ENCODE results near the gene TPP2. TPM values are rescaled to one million over a fixed set of nuclear protein-coding genes. Genes with fewer than 3 reads are reported as not detected.

The TPP2 gene
- total RNA-seq, 1 donor from 2014 or later, result 37.6 TPM

DNA sequence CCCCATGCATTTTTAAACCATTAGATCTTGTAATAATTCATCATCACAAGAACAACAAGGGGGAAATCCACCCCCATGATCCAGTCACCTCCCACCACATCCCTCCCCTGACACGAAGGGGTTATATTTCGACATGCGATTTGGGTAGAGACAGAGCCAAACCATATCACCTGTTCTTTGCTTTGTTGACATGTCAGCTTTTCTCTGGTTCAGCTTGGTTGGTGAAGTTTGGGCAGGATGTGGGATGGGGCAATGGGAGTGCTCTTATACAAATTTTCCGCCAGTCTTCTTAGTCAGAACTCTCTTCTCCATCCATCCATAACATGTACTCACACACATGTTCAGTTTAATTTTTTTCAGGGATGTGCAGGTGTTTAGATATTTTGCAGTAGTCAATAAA is 12.9 kb downstream of the TPP2 start:
- Histone ChIP-seq H3K79me2 (ENCODE audit: insufficient read depth, low read length) (peaks cover 60% of the 10 kb centered on the region), H3K27me3 (ENCODE audit: insufficient read depth, low read length) (no peaks in the 10 kb centered on the region), H3K9me3 (ENCODE audit: insufficient read depth, low read depth, low read length) (no peaks in the 10 kb centered on the region), H4K20me1 (ENCODE audit: insufficient read depth, low read length) (peaks cover 42% of the 10 kb centered on the region), H3K9ac (ENCODE audit: low read length) (no peak overlapping the region), H2AFZ (ENCODE audit: low read depth, low read length) (no peak overlapping the region), H3K4me2 (ENCODE audit: low read length) (no peak overlapping the region), H3K4me3 (ENCODE audit: insufficient read depth, low read depth, low read length) (no peak overlapping the region), H3K27ac (ENCODE audit: low read depth, low read length) (no peak overlapping the region), H3K36me3 (ENCODE audit: insufficient read depth, low read length) (peaks cover 14% of the 10 kb centered on the region), H3K4me1 (ENCODE audit: insufficient read depth, low read length) (no peaks in the 10 kb centered on the region)
- Mint-ChIP-seq H3K27ac (ENCODE audit: unreplicated experiment) (no peak overlapping the region), H3K36me3 (ENCODE audit: low read depth, unreplicated experiment) (peaks cover 11% of the 10 kb centered on the region), H3K27me3 (ENCODE audit: low read depth, unreplicated experiment) (no peaks in the 10 kb centered on the region), H3K4me3 (ENCODE audit: unreplicated experiment) (no peak overlapping the region), H3K9me3 (ENCODE audit: unreplicated experiment) (no peaks in the 10 kb centered on the region), H3K4me1 (ENCODE audit: low read depth, unreplicated experiment) (peaks cover 3% of the 10 kb centered on the region)
- TF ChIP-seq, protein P1, sequence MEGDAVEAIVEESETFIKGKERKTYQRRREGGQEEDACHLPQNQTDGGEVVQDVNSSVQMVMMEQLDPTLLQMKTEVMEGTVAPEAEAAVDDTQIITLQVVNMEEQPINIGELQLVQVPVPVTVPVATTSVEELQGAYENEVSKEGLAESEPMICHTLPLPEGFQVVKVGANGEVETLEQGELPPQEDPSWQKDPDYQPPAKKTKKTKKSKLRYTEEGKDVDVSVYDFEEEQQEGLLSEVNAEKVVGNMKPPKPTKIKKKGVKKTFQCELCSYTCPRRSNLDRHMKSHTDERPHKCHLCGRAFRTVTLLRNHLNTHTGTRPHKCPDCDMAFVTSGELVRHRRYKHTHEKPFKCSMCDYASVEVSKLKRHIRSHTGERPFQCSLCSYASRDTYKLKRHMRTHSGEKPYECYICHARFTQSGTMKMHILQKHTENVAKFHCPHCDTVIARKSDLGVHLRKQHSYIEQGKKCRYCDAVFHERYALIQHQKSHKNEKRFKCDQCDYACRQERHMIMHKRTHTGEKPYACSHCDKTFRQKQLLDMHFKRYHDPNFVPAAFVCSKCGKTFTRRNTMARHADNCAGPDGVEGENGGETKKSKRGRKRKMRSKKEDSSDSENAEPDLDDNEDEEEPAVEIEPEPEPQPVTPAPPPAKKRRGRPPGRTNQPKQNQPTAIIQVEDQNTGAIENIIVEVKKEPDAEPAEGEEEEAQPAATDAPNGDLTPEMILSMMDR (IDR thresholded peaks at IDR 0.05; ENCODE audit: insufficient read depth, low read depth, low read length), result no peak
- no peak for TF ChIP-seq EZH2 (IDR thresholded peaks at IDR 0.05; ENCODE audit: insufficient read depth, low read length)
- FAIRE-seq (no peak), DNase-seq (ENCODE audit: low read depth) (no peak)

DNA sequence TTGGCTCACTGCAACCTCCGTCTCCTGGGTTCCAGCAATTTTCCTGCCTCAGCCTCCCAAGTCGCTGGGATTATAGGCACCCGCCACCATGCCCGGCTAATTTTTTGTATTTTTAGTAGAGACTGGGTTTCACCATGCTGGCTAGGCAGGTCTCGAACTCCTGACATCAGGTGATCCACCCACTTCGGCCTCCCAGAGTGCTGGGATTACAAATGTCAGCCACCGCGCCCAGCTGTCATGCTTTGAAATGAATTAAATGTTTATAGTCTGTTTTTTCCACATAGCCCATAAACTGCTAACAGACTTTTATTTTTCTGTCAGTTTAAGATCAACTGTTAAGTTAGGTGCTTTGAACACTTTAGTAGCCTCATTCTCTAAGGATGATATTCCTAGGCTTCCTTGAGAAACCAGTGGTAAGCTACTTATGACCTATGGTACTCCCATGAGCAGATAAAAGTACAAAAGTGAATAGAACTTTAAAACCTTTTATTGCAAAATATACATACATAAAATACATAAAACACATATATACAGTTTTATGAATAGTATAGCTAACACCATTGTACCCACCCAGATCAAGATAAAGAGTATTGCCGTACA is 13.6 kb downstream of the TPP2 start:
- TF ChIP-seq EZH2 (IDR thresholded peaks at IDR 0.05; ENCODE audit: insufficient read depth, low read length), result no peak
- TF ChIP-seq, protein P1 (IDR thresholded peaks at IDR 0.05; ENCODE audit: insufficient read depth, low read depth, low read length), result no peak
- peaks cover 35% of the 10 kb centered on the region for H4K20me1 ChIP-seq (ENCODE audit: insufficient read depth, low read length)
- H3K27me3 ChIP-seq (ENCODE audit: insufficient read depth, low read length), result no peaks in the 10 kb centered on the region
- H3K4me1 ChIP-seq (ENCODE audit: insufficient read depth, low read length), result no peaks in the 10 kb centered on the region
- FAIRE-seq (no peak), DNase-seq (ENCODE audit: low read depth) (no peak)
- no peak overlapping the region for H3K27ac Mint-ChIP-seq (ENCODE audit: unreplicated experiment)
- no peaks in the 10 kb centered on the region for H3K9me3 ChIP-seq (ENCODE audit: insufficient read depth, low read depth, low read length)
- H3K4me3 Mint-ChIP-seq (ENCODE audit: unreplicated experiment), result no peak overlapping the region
- no peaks in the 10 kb centered on the region for H3K27me3 Mint-ChIP-seq (ENCODE audit: low read depth, unreplicated experiment)
- no peak overlapping the region for H3K9ac ChIP-seq (ENCODE audit: low read length)
- no peak overlapping the region for H3K4me3 ChIP-seq (ENCODE audit: insufficient read depth, low read depth, low read length)
- H3K9me3 Mint-ChIP-seq (ENCODE audit: unreplicated experiment), result no peaks in the 10 kb centered on the region
- no peak overlapping the region for H2AFZ ChIP-seq (ENCODE audit: low read depth, low read length)
- peaks cover 8% of the 10 kb centered on the region for H3K36me3 ChIP-seq (ENCODE audit: insufficient read depth, low read length)
- H3K79me2 ChIP-seq (ENCODE audit: insufficient read depth, low read length), result peaks cover 55% of the 10 kb centered on the region
- H3K4me1 Mint-ChIP-seq (ENCODE audit: low read depth, unreplicated experiment), result peaks cover 3% of the 10 kb centered on the region
- H3K27ac ChIP-seq (ENCODE audit: low read depth, low read length), result no peak overlapping the region
- H3K36me3 Mint-ChIP-seq (ENCODE audit: low read depth, unreplicated experiment), result peaks cover 6% of the 10 kb centered on the region
- H3K4me2 ChIP-seq (ENCODE audit: low read length), result no peak overlapping the region

DNA sequence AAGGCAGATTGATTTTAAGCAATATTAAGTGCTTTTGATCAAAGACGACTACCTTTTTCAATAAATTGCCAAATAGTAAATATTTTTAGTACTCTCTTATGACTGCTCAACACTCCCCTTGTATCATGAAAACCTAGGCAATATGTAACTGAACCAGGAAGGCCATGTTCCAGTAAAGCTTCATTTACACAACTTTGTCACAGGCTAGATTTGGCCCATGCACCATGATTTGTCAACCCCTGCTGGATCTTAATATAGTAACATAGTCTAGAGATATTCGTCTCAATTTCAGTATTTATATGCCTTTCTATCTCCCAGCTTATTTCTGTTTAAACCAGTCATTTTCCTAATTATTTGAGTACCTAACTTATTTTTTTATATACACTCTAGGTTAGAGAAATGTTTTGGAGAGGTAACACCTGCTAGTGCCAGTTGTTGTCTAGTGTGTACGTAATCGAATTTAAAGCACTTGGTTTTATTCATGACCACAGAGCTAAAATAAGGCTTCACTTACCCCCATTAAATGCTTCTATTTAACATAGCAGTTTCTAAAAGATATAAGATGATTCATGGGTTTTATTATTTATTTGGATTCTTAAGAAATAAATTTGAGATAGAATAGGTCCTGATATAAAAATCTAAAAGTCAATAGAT is 21.0 kb downstream of the TPP2 start:
- DNase-seq (ENCODE audit: low read depth), result no peak
- H3K79me2 ChIP-seq (ENCODE audit: insufficient read depth, low read length), result peaks cover 8% of the 10 kb centered on the region
- H3K36me3 ChIP-seq (ENCODE audit: insufficient read depth, low read length), result peaks cover 14% of the 10 kb centered on the region
- H3K4me2 ChIP-seq (ENCODE audit: low read length), result no peak overlapping the region
- H3K27me3 Mint-ChIP-seq (ENCODE audit: low read depth, unreplicated experiment), result no peaks in the 10 kb centered on the region
- H3K36me3 Mint-ChIP-seq (ENCODE audit: low read depth, unreplicated experiment), result peaks cover 4% of the 10 kb centered on the region
- no peaks in the 10 kb centered on the region for H3K9me3 ChIP-seq (ENCODE audit: insufficient read depth, low read depth, low read length)
- no peak for TF ChIP-seq EZH2 (IDR thresholded peaks at IDR 0.05; ENCODE audit: insufficient read depth, low read length)
- TF ChIP-seq, protein P1 (IDR thresholded peaks at IDR 0.05; ENCODE audit: insufficient read depth, low read depth, low read length), result no peak
- H4K20me1 ChIP-seq (ENCODE audit: insufficient read depth, low read length), result peaks cover 13% of the 10 kb centered on the region
- peak; percentile 29 for FAIRE-seq
- no peak overlapping the region for H3K9ac ChIP-seq (ENCODE audit: low read length)
- H3K9me3 Mint-ChIP-seq (ENCODE audit: unreplicated experiment), result no peaks in the 10 kb centered on the region
- H3K4me3 Mint-ChIP-seq (ENCODE audit: unreplicated experiment), result no peak overlapping the region
- no peak overlapping the region for H2AFZ ChIP-seq (ENCODE audit: low read depth, low read length)
- H3K4me1 Mint-ChIP-seq (ENCODE audit: low read depth, unreplicated experiment), result no peaks in the 10 kb centered on the region
- H3K4me3 ChIP-seq (ENCODE audit: insufficient read depth, low read depth, low read length), result no peak overlapping the region
- no peak overlapping the region for H3K27ac ChIP-seq (ENCODE audit: low read depth, low read length)
- H3K27me3 ChIP-seq (ENCODE audit: insufficient read depth, low read length), result no peaks in the 10 kb centered on the region
- no peaks in the 10 kb centered on the region for H3K4me1 ChIP-seq (ENCODE audit: insufficient read depth, low read length)
- no peak overlapping the region for H3K27ac Mint-ChIP-seq (ENCODE audit: unreplicated experiment)

Data from astrocyte (in vitro differentiated cells and primary cell).